Endothelial cell of umbilical vein (primary cell): Measurements from ENCODE around the gene SRPK2. TPM values are rescaled to one million over a fixed set of nuclear protein-coding genes. Genes with fewer than 3 reads are reported as not detected.

Experiments used
- BruUV-seq: library from RNA; stranded (reverse); fragments of 400-500 nt; replicated peaks from 2 replicates; lab custom pipeline; 2021; lab: Mats Ljungman, UMichigan
- CTCF ChIA-PET: fragments of 300-600, 350-600 bp; sonication (Branson Sonifier 250); formaldehyde crosslinking; loops from one replicate; lab custom pipeline; 2021; ENCODE audit warnings: antibody characterized with exemption, inconsistent platforms; lab: Charles Lee
- POLR2A ChIA-PET: fragments of 300-600, 350-600 bp; sonication (Branson Sonifier 250); formaldehyde crosslinking; loops from one replicate; lab custom pipeline; 2021; ENCODE audit warnings: antibody characterized with exemption, inconsistent platforms; lab: Charles Lee
- DNase-seq: peaks from one replicate; pipeline ENCODE4 v3.0.0-alpha.2; 2011; ENCODE audit warnings: low read depth, low spot score
- FAIRE-seq: peaks from 2 replicates; lab custom pipeline; 2011; peaks lifted over from hg19 to GRCh38; lab: Jason Lieb, UNC
- H2AFZ ChIP-seq: 2 replicates; pipeline ENCODE4 v1.6.0; 2012; ENCODE audit warnings: low read depth, low read length, control low read depth, inconsistent platforms
- H3K27ac ChIP-seq: 2 replicates; pipeline ENCODE4 v1.5.1; 2011; ENCODE audit warnings: low read depth, mild to moderate bottlenecking, control low read depth, low read length, moderate library complexity; ENCODE audit not compliant: insufficient read depth
- H3K27me3 ChIP-seq, 2 experiments: 2 replicates each; pipeline versions ENCODE4 v1.6.0 to v1.6.1; 2011; ENCODE audit warnings: low read length in 2 of 2, mixed read lengths in 1 of 2; ENCODE audit not compliant: control insufficient read depth in 2 of 2, insufficient read depth in 2 of 2
- H3K36me3 ChIP-seq, 2 experiments: 2 replicates in 1 of 2; 3 replicates in 1 of 2; pipeline ENCODE4 v1.5.1; 2011; ENCODE audit warnings: low read length in 2 of 2, mild to moderate bottlenecking in 1 of 2, moderate library complexity in 1 of 2; ENCODE audit not compliant: control insufficient read depth in 2 of 2, insufficient read depth in 2 of 2; ENCODE audit errors: extremely low read depth in 1 of 2
- H3K4me1 ChIP-seq: 3 replicates; pipeline ENCODE4 v1.5.1; 2011; ENCODE audit warnings: mild to moderate bottlenecking, low read length; ENCODE audit not compliant: control insufficient read depth, insufficient read depth; ENCODE audit errors: extremely low read depth
- H3K4me2 ChIP-seq: 2 replicates; pipeline ENCODE4 v1.6.1; 2011; ENCODE audit warnings: low read length, control low read depth, mixed read lengths; ENCODE audit not compliant: insufficient read depth
- H3K4me3 ChIP-seq, 3 experiments: fragments of 200-600 bp in 1 of 3; sonication (generic), shearing (Covaris generic) in 1 of 3; replicated peaks in 1 of 3; 2 replicates each; pipeline ENCODE4 v1.5.1; 2011 to 2016; ENCODE audit warnings: control low read depth in 3 of 3, low read length in 3 of 3, mild to moderate bottlenecking in 2 of 3, inconsistent platforms in 1 of 3, low read depth in 1 of 3, moderate library complexity in 1 of 3; ENCODE audit not compliant: insufficient read depth in 1 of 3
- H3K79me2 ChIP-seq: 2 replicates; pipeline ENCODE4 v1.6.0; 2012; ENCODE audit warnings: low read length, inconsistent platforms; ENCODE audit not compliant: control insufficient read depth, insufficient read depth
- H3K9ac ChIP-seq: replicated peaks from 2 replicates; pipeline ENCODE3; 2011; ENCODE audit warnings: low read length, control low read depth; ENCODE audit not compliant: insufficient read depth; ENCODE audit errors: extremely low read depth
- H3K9me1 ChIP-seq: replicated peaks from 3 replicates; pipeline ENCODE4 v1.6.0; 2011; ENCODE audit warnings: mild to moderate bottlenecking, low read length; ENCODE audit not compliant: control insufficient read depth, insufficient read depth; ENCODE audit errors: extremely low read depth
- H3K9me3 ChIP-seq: replicated peaks from 2 replicates; pipeline ENCODE4 v1.5.1; 2012; ENCODE audit warnings: low read length, inconsistent platforms; ENCODE audit not compliant: control insufficient read depth, insufficient read depth
- H4K20me1 ChIP-seq: replicated peaks from 2 replicates; pipeline ENCODE3; 2011; ENCODE audit warnings: mild to moderate bottlenecking, low read length; ENCODE audit not compliant: control insufficient read depth, insufficient read depth; ENCODE audit errors: extremely low read depth
- FOS ChIP-seq: IDR thresholded peaks from 2 replicates; pipeline ENCODE4 v1.6.1; 2011; ENCODE audit warnings: mild to moderate bottlenecking, low read length, moderate library complexity, borderline replicate concordance; ENCODE audit not compliant: insufficient read depth
- GATA2 ChIP-seq: IDR thresholded peaks from 2 replicates; pipeline ENCODE4 v1.7.0; 2011; ENCODE audit warnings: low read depth, mild to moderate bottlenecking, moderate library complexity, mixed read lengths, low read length; ENCODE audit not compliant: insufficient read length, insufficient read depth
- JUN ChIP-seq: IDR thresholded peaks from 2 replicates; pipeline ENCODE4 v1.6.1; 2011; ENCODE audit warnings: borderline replicate concordance, low read depth; ENCODE audit not compliant: insufficient read length, insufficient read depth
- MYC ChIP-seq: IDR thresholded peaks from one replicate; pipeline ENCODE4 v1.6.1; 2011; ENCODE audit warnings: mild to moderate bottlenecking, low read depth, low read length
- POLR2A ChIP-seq: IDR thresholded peaks from 2 replicates; pipeline ENCODE4 v1.6.1; 2012; ENCODE audit warnings: low read depth, mild to moderate bottlenecking, control low read depth, low read length
- POLR2AphosphoS5 ChIP-seq: IDR thresholded peaks from 2 replicates; pipeline ENCODE4 v1.6.1; 2012; ENCODE audit warnings: low read depth, mild to moderate bottlenecking, control low read depth, low read length, moderate library complexity; ENCODE audit not compliant: insufficient read depth
- dilution Hi-C: fragments of 300-500 bp; cut with MboI; formaldehyde crosslinking; loops from one replicate; pipeline ENCODE4 v1.15.0; 2019; ENCODE audit warnings: low sequenced_read_pairs; ENCODE audit not compliant: extremely low pct_ligation_motif_present
- intact Hi-C: fragments of 100-400 bp; cut with micrococcal nuclease; formaldehyde crosslinking; loops from one replicate; pipeline ENCODE4 v1.10.0; 2022
- polyA plus RNA-seq, 4 experiments: library from polyadenylated mRNA; depleted of rRNA in 3 of 4; stranded (reverse) in 3 of 4; unstranded in 1 of 4; fragments of >200 nt; gene quantifications; 2 replicates each; pipeline versions ENCODE4 v1.2.1 to v1.2.3, GENCODE V29; 2011 to 2012; ENCODE audit warnings: missing spikeins in 1 of 4
- total RNA-seq: library from RNA; stranded (reverse); gene quantifications from 2 replicates; pipeline ENCODE4 v1.2.3, GENCODE V29; 2021
- TF ChIP-seq, protein P1 (sequence below), 2 donors: IDR thresholded peaks; 1 replicate in 1 of 2; 2 replicates in 1 of 2; pipeline ENCODE4 v1.5.1; 2011; ENCODE audit warnings: low read length in 2 of 2, mild to moderate bottlenecking in 2 of 2, moderate library complexity in 2 of 2, control low read depth in 1 of 2, inconsistent platforms in 1 of 2, low read depth in 1 of 2; ENCODE audit not compliant: insufficient read depth in 1 of 2; ENCODE audit errors: extremely low read depth in 1 of 2
- TF ChIP-seq, protein P2 (sequence below): IDR thresholded peaks from 2 replicates; pipeline ENCODE4 v1.6.1; 2011; ENCODE audit not compliant: insufficient read depth, insufficient read length

Gene SRPK2
- total and polyA plus RNA-seq, 2 donors (not counting 3 experiments of a cell fraction or from before 2014, with no cell fraction given), result 13.4 to 55.2 TPM

DNA sequence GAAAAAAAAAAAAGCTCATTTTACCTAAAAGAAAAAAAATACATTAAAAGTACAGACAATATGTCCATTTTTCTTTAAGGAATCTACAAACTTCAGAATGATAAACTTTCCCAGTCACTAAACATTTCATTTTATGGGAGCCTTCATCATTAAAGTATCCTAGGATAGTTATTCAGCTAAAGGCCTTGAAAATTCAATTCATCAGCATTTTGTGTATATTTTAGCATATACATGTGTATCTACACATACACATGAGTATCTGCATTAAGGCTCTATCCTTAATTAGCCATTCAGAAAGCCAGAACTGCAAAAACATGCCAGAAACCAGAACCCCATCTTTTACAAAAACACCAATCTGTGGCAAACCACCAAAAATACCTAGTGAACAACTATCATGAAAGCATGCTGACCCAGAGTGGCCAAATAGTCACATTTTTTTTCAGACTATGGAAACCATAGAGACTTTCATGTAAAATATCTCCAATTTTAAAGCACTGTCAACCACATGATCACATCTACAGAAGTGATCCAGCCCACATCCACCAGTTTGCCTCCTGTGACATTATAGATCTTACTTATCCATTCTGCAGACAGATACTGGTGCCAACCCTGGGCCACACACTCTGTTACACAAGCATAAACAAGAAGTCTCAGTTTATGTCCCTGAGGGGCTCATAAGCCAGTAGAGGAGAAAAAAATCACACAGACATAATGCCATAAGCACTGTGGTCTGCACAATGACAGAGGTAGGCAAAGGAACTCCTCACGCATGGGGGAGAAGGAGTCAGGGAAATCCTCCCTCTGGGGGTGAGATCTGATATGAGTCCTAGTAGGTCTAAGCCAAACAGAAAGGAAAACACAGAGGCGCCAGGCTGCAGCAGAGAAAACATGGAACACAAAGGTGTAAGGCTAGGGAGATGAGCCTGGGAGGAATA lies 79.2 kb downstream of the SRPK2 start:
- DNase-seq (no peak), FAIRE-seq (peak; percentile 8)
- dilution Hi-C loops (no loop called here), intact Hi-C loops (no loop called here)
- Histone ChIP-seq H2AFZ (no peak overlapping the region), H3K9ac (no peak overlapping the region), H3K4me3 (no peak overlapping the region), H4K20me1 (peaks cover 8% of the 10 kb centered on the region), H3K36me3 (no peaks in the 10 kb centered on the region), H3K4me2 (no peak overlapping the region), H3K27me3 (no peaks in the 10 kb centered on the region), H3K9me3 (no peaks in the 10 kb centered on the region), H3K79me2 (peaks cover 60% of the 10 kb centered on the region), H3K9me1 (no peaks in the 10 kb centered on the region), H3K4me1 (no peaks in the 10 kb centered on the region), H3K27ac (no peak overlapping the region)
- ChIA-PET CTCF (interaction anchor here (1.5 to 1.6 kb wide), 2 partner anchors 13 to 99 kb away, joined by 4 to 5 read pairs; no protein-coding TSS in a partner anchor), POLR2A (no interaction called here)
- no TSS peak for BruUV-seq
- no peak for TF ChIP-seq POLR2A
- TF ChIP-seq GATA2, result no peak
- TF ChIP-seq, protein P1, sequence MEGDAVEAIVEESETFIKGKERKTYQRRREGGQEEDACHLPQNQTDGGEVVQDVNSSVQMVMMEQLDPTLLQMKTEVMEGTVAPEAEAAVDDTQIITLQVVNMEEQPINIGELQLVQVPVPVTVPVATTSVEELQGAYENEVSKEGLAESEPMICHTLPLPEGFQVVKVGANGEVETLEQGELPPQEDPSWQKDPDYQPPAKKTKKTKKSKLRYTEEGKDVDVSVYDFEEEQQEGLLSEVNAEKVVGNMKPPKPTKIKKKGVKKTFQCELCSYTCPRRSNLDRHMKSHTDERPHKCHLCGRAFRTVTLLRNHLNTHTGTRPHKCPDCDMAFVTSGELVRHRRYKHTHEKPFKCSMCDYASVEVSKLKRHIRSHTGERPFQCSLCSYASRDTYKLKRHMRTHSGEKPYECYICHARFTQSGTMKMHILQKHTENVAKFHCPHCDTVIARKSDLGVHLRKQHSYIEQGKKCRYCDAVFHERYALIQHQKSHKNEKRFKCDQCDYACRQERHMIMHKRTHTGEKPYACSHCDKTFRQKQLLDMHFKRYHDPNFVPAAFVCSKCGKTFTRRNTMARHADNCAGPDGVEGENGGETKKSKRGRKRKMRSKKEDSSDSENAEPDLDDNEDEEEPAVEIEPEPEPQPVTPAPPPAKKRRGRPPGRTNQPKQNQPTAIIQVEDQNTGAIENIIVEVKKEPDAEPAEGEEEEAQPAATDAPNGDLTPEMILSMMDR (IDR thresholded peaks at IDR 0.05; ENCODE audit: extremely low read depth in 1 of 2, insufficient read depth in 1 of 2, low read depth in 1 of 2, low read length in 2 of 2), result no peak
- no peak for TF ChIP-seq FOS
- no peak for TF ChIP-seq MYC
- TF ChIP-seq JUN, result no peak
- TF ChIP-seq, protein P2, sequence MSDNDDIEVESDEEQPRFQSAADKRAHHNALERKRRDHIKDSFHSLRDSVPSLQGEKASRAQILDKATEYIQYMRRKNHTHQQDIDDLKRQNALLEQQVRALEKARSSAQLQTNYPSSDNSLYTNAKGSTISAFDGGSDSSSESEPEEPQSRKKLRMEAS, result no peak
- TF ChIP-seq POLR2AphosphoS5, result no peak
